ENCODE results near the gene CCR2. TPM values are rescaled to one million over a fixed set of nuclear protein-coding genes. Genes with fewer than 3 reads are reported as not detected.

The CCR2 gene
- total and polyA plus RNA-seq, 2 experiments from 2014 or later = not detected

DNA sequence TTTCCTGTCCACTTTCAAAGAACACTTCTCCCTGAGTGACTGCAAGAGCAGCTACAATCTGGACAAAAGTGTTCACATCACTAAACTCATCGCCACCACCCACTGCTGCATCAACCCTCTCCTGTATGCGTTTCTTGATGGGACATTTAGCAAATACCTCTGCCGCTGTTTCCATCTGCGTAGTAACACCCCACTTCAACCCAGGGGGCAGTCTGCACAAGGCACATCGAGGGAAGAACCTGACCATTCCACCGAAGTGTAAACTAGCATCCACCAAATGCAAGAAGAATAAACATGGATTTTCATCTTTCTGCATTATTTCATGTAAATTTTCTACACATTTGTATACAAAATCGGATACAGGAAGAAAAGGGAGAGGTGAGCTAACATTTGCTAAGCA, 54.9 kb downstream of the CCR2 start:
- Histone ChIP-seq H4K20me1 (ENCODE audit: insufficient read depth) (no peaks in the 10 kb centered on the region), H3K4me2 (ENCODE audit: unreplicated experiment) (no peak overlapping the region), H3K9me3 (ENCODE audit: low read depth) (no peaks in the 10 kb centered on the region), H3K27me3 (replicated peaks; ENCODE audit: insufficient read depth) (peaks cover 27% of the 10 kb centered on the region), H2AFZ (no peak overlapping the region), H3K4me1 (ENCODE audit: insufficient read depth) (peaks cover 15% of the 10 kb centered on the region), H3K36me3 (ENCODE audit: low read depth) (no peaks in the 10 kb centered on the region), H3K9ac (no peak overlapping the region), H3K9me2 (ENCODE audit: insufficient read depth) (no peaks in the 10 kb centered on the region), H3K4me3 (no peak overlapping the region), H3F3A (ENCODE audit: insufficient read depth) (no peaks in the 10 kb centered on the region), H3K79me2 (ENCODE audit: insufficient read depth) (no peaks in the 10 kb centered on the region), H3K27ac (no peak overlapping the region)
- in situ Hi-C loops (cut with MboI) = no loop called here
- DNase-seq = no peak
- TF ChIP-seq EZH2 (IDR thresholded peaks at IDR 0.05; ENCODE audit: insufficient read depth, poor library complexity, severe bottlenecking) = no peak
- no peak for TF ChIP-seq EZH2phosphoT487 (IDR thresholded peaks at IDR 0.05; ENCODE audit: insufficient read depth, low read depth)
- 93 to 94% methylated on average over 7 of the region's 7 CpGs for WGBS, 2 experiments (ENCODE audit: low coverage in 1 of 2, low lambda C conversion rate in 2 of 2, missing lambda C conversion rate in 2 of 2)

DNA sequence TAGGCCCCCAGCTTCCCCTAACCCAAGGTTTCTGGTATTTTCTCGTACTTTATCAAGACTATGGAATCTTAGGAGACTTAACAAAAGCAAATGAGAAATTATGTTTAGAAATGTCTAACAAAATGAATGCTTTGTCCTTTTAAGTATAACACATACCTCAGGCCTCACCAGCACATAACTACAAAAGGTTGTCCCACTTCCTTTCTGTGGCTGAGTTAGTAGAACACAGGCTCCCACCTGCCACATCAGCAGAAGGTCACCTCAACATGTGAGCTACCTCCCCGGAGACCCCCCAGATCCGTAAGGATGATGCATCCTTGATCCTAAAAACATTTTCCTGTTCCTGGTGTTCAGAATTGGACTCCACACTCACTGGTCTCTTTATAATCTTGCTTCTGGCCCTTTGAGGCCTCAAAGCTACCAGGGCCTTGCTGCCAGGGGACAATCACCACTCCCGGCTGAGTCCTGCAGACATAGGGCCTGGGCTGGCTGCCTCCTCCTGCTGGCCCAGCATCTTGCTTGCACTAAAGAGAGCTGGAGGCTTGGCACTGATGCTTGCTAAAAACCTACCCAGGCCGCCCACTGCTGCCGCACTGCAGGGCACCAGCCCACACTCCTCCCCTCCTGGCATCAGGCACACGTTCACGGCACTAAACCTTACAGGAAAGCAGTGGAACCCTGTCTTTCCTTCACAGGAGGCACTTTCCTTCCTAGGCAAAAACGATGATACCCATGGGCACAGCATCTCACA, 56.0 kb downstream of the CCR2 start:
- Histone ChIP-seq H3K9ac (no peak overlapping the region), H3F3A (ENCODE audit: insufficient read depth) (no peaks in the 10 kb centered on the region), H3K9me3 (ENCODE audit: low read depth) (no peaks in the 10 kb centered on the region), H3K27me3 (replicated peaks; ENCODE audit: insufficient read depth) (peaks cover 20% of the 10 kb centered on the region), H3K9me2 (ENCODE audit: insufficient read depth) (no peaks in the 10 kb centered on the region), H2AFZ (no peak overlapping the region), H4K20me1 (ENCODE audit: insufficient read depth) (no peaks in the 10 kb centered on the region), H3K36me3 (ENCODE audit: low read depth) (no peaks in the 10 kb centered on the region), H3K4me1 (ENCODE audit: insufficient read depth) (peaks cover 15% of the 10 kb centered on the region), H3K4me3 (no peak overlapping the region), H3K27ac (no peak overlapping the region), H3K4me2 (ENCODE audit: unreplicated experiment) (no peak overlapping the region), H3K79me2 (ENCODE audit: insufficient read depth) (no peaks in the 10 kb centered on the region)
- DNase-seq = no peak
- TF ChIP-seq EZH2 (IDR thresholded peaks at IDR 0.05; ENCODE audit: insufficient read depth, poor library complexity, severe bottlenecking) = no peak
- TF ChIP-seq EZH2phosphoT487 (IDR thresholded peaks at IDR 0.05; ENCODE audit: insufficient read depth, low read depth) = no peak
- WGBS, 2 experiments (ENCODE audit: low coverage in 1 of 2, low lambda C conversion rate in 2 of 2, missing lambda C conversion rate in 2 of 2) = 85 to 90% methylated on average over 9 of the region's 9 CpGs
- in situ Hi-C loops (cut with MboI) = no loop called here

Other genes with a start within 250 kb of the CCR2 start
- gene CCR1, start 145.8 kb upstream of the CCR2 start, total RNA-seq (2014; rRNA removed; shearing (Covaris generic)) = not detected in 2 replicates
- not detected in 2 replicates for gene CCR1, start 145.8 kb upstream of the CCR2 start, polyA plus RNA-seq (2016; fragmentation: Nextera tagmentation; extraction: Ambion mirVana)
- gene CCR3, start 111.7 kb upstream of the CCR2 start, total RNA-seq (2014; rRNA removed; shearing (Covaris generic)) = not detected in 2 replicates
- not detected in 2 replicates for gene CCR3, start 111.7 kb upstream of the CCR2 start, polyA plus RNA-seq (2016; fragmentation: Nextera tagmentation; extraction: Ambion mirVana)
- not detected in 2 replicates for gene CCR5, start 16.8 kb downstream of the CCR2 start, total RNA-seq (2014; rRNA removed; shearing (Covaris generic))
- not detected in 2 replicates for gene CCR5, start 16.8 kb downstream of the CCR2 start, polyA plus RNA-seq (2016; fragmentation: Nextera tagmentation; extraction: Ambion mirVana)
- gene CCRL2, start 53.1 kb downstream of the CCR2 start, total RNA-seq (2014; rRNA removed; shearing (Covaris generic)) = not detected in 2 replicates
- gene CCRL2, start 53.1 kb downstream of the CCR2 start, polyA plus RNA-seq (2016; fragmentation: Nextera tagmentation; extraction: Ambion mirVana) = not detected in 2 replicates
- not detected in 2 replicates for gene LTF, start 110.8 kb downstream of the CCR2 start, total RNA-seq (2014; rRNA removed; shearing (Covaris generic))
- gene LTF, start 110.8 kb downstream of the CCR2 start, polyA plus RNA-seq (2016; fragmentation: Nextera tagmentation; extraction: Ambion mirVana) = not detected in 2 replicates
- not detected in 2 replicates for gene RTP3, start 143.9 kb downstream of the CCR2 start, total RNA-seq (2014; rRNA removed; shearing (Covaris generic))
- gene RTP3, start 143.9 kb downstream of the CCR2 start, polyA plus RNA-seq (2016; fragmentation: Nextera tagmentation; extraction: Ambion mirVana) = not detected in 2 replicates
- 10.6 and 10.8 TPM in 2 replicates for gene LRRC2, start 212.2 kb downstream of the CCR2 start, total RNA-seq (2014; rRNA removed; shearing (Covaris generic))
- gene LRRC2, start 212.2 kb downstream of the CCR2 start, polyA plus RNA-seq (2016; fragmentation: Nextera tagmentation; extraction: Ambion mirVana) = 16.7 and 17.7 TPM in 2 replicates